K562 (cell line): ENCODE data around the gene GALNT7. TPM values are rescaled to one million over a fixed set of nuclear protein-coding genes. Genes with fewer than 3 reads are reported as not detected.

Experiments
- ARHGAP35 ChIP-seq: fragments of 450-650 bp; IDR thresholded peaks from 2 replicates; pipeline ENCODE4 v1.6.1; 2018; ENCODE audit not compliant: partially characterized antibody
- ARNT ChIP-seq, 2 experiments: fragments of 450-650 bp; IDR thresholded peaks; 2 replicates each; pipeline ENCODE4 v1.6.1; 2016; ENCODE audit warnings: mild to moderate bottlenecking in 1 of 2
- BRD4 ChIP-seq: fragments of 200-600 bp; sonication (generic); IDR thresholded peaks from 2 replicates; pipeline ENCODE4 v1.6.1; 2017; ENCODE audit warnings: inconsistent platforms
- CBX5 ChIP-seq: IDR thresholded peaks from 2 replicates; pipeline ENCODE4 v1.6.1; 2014; ENCODE audit warnings: low read depth, borderline replicate concordance
- EP400 ChIP-seq: fragments of 450-650 bp; IDR thresholded peaks from 2 replicates; pipeline ENCODE4 v1.6.1; 2017; ENCODE audit warnings: antibody characterized with exemption, mild to moderate bottlenecking, moderate library complexity
- GMEB1 ChIP-seq: fragments of 250-450 bp; sonication (Bioruptor Pico); IDR thresholded peaks from 2 replicates; pipeline ENCODE4 v1.4.0; 2020; ENCODE audit warnings: mild to moderate bottlenecking
- HDAC3 ChIP-seq: fragments of 450-650 bp; IDR thresholded peaks from 2 replicates; pipeline ENCODE4 v1.6.1; 2018; ENCODE audit warnings: borderline replicate concordance, mild to moderate bottlenecking, moderate library complexity; ENCODE audit not compliant: partially characterized antibody
- JUN ChIP-seq, 2 experiments: sonication (generic) in 1 of 2; formaldehyde crosslinking in 1 of 2; IDR thresholded peaks; 2 replicates each; pipeline versions ENCODE4 v1.6.1 to v1.8.0; 2012 to 2022; ENCODE audit warnings: borderline replicate concordance in 2 of 2, mild to moderate bottlenecking in 2 of 2, improper control_type of control experiment in 1 of 2, low read depth in 1 of 2, low read length in 1 of 2, missing genetic modification reagents in 1 of 2
- LCOR ChIP-seq: sonication (generic); formaldehyde crosslinking; IDR thresholded peaks from 2 replicates; pipeline ENCODE4 v1.8.0; 2022; ENCODE audit warnings: mild to moderate bottlenecking, missing genetic modification reagents
- MAZ ChIP-seq, 2 experiments: fragments of 450-650 bp in 1 of 2; sonication (generic) in 1 of 2; formaldehyde crosslinking; IDR thresholded peaks in 1 of 2; conservative IDR thresholded peaks in 1 of 2; 2 replicates each; pipeline versions ENCODE4 v1.4.0 to v1.5.0; 2020; ENCODE audit warnings: mild to moderate bottlenecking in 1 of 2, missing genetic modification reagents in 1 of 2
- SPI1 ChIP-seq: IDR thresholded peaks from 2 replicates; pipeline ENCODE4 v1.6.1; 2011; ENCODE audit warnings: low read depth, low read length, control low read depth, borderline replicate concordance
- USF1 ChIP-seq: sonication (generic); formaldehyde crosslinking; IDR thresholded peaks from 2 replicates; pipeline ENCODE4 v1.9.0; 2022; ENCODE audit warnings: mild to moderate bottlenecking, missing genetic modification reagents
- ZC3H8 ChIP-seq: fragments of 450-650 bp; IDR thresholded peaks from 2 replicates; pipeline ENCODE4 v1.6.1; 2017
- ZNF23 ChIP-seq: fragments of 250-450 bp; sonication (Bioruptor Pico); IDR thresholded peaks from 2 replicates; pipeline ENCODE4 v1.4.0; 2020; ENCODE audit warnings: mild to moderate bottlenecking
- ZNF3 ChIP-seq: fragments of 250-450 bp; sonication (Bioruptor Pico); IDR thresholded peaks from 2 replicates; pipeline ENCODE4 v1.5.0; 2021; ENCODE audit warnings: mild to moderate bottlenecking, moderate library complexity
- ZNF384 ChIP-seq: IDR thresholded peaks from 2 replicates; pipeline ENCODE4 v1.6.1; 2012; ENCODE audit warnings: low read depth, low read length, improper control_type of control experiment
- ZNF79 ChIP-seq: fragments of 250-450 bp; sonication (Bioruptor Pico); IDR thresholded peaks from 2 replicates; pipeline ENCODE4 v1.4.0; 2020; ENCODE audit warnings: low read depth, mild to moderate bottlenecking, moderate library complexity
- polyA plus RNA-seq, 8 experiments: library from polyadenylated mRNA; depleted of rRNA in 4 of 8; stranded (reverse) in 5 of 8; unstranded in 3 of 8; fragments of >200 nt; fragmentation: Nextera tagmentation in 2 of 8; fragmentation: Illumina TruSeq in 1 of 8; extraction: Ambion mirVana in 2 of 8; extraction: Trizol in 1 of 8; gene quantifications; 2 replicates each; pipeline versions ENCODE4 v1.2.1 to v1.2.3, GENCODE V29; 2011 to 2014; ENCODE audit warnings: inconsistent platforms in 1 of 8, missing spikeins in 1 of 8
- total RNA-seq, 7 experiments: library from RNA; depleted of rRNA in 6 of 7; stranded (reverse); fragments of >200 nt in 6 of 7; fragmentation: Illumina TruSeq in 2 of 7; extraction: Trizol in 2 of 7; gene quantifications; 2 replicates each; pipeline versions ENCODE4 v1.2.1 to v1.2.3, GENCODE V29; 2011 to 2021; ENCODE audit warnings: low replicate concordance in 1 of 7
- TF ChIP-seq, protein P1 (sequence below): fragments of 250-450 bp; sonication (Bioruptor Pico); IDR thresholded peaks from 2 replicates; pipeline ENCODE4 v1.4.0; 2020
- TF ChIP-seq, protein P2 (sequence below): sonication (generic); formaldehyde crosslinking; IDR thresholded peaks from 2 replicates; pipeline ENCODE4 v1.8.0; 2022; ENCODE audit warnings: mild to moderate bottlenecking, missing genetic modification reagents, borderline replicate concordance

The GALNT7 gene
- total and polyA plus RNA-seq, 9 of the 15 experiments (the other 6 are each of a cell fraction or from before 2014, with no cell fraction given), result 16.7 to 38.7 (median 31.1) TPM

DNA sequence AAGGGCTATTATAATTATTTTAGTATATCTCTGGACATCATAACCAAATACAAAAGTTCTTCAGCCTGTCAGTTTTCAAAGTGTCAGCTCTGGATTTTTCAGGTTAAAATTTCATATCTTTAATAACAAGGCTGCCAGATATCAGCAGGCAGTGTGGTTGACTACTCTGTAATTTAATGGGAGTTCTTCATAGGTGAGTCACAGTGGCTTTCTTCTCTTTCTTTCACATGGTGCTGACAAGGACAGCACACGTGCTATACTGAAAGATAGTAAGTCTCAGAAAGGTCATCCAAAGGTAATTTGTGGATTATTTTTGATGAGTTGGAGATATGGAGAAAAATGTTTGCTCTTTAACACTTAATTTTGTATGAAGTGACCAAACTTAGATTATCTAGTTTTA is 43.2 kb downstream of the GALNT7 start (continued):
- TF ChIP-seq EP400 (no peak), JUN (IDR thresholded peaks at IDR 0.05; ENCODE audit: borderline replicate concordance, low read depth, low read length) (no peak), JUN (CRISPR knock-in tag; IDR thresholded peaks at IDR 0.05; ENCODE audit: borderline replicate concordance) (no peak), HDAC3 (no peak), MAZ (CRISPR knock-in tag; conservative IDR thresholded peaks at IDR 0.05 in 1 of 2, IDR thresholded peaks at IDR 0.05 in 1 of 2) (no peak), CBX5 (no peak), BRD4 (no peak), ZC3H8 (no peak), SPI1 (no peak), USF1 (no peak), ARNT (IDR thresholded peaks at IDR 0.05) (no peak), GMEB1 (no peak), ZNF23 (CRISPR knock-in tag) (no peak), ZNF79 (no peak), ARHGAP35 (no peak), ZNF3 (CRISPR knock-in tag) (no peak), ZNF384 (no peak), LCOR (CRISPR knock-in tag) (no peak)
- TF ChIP-seq, protein P1, sequence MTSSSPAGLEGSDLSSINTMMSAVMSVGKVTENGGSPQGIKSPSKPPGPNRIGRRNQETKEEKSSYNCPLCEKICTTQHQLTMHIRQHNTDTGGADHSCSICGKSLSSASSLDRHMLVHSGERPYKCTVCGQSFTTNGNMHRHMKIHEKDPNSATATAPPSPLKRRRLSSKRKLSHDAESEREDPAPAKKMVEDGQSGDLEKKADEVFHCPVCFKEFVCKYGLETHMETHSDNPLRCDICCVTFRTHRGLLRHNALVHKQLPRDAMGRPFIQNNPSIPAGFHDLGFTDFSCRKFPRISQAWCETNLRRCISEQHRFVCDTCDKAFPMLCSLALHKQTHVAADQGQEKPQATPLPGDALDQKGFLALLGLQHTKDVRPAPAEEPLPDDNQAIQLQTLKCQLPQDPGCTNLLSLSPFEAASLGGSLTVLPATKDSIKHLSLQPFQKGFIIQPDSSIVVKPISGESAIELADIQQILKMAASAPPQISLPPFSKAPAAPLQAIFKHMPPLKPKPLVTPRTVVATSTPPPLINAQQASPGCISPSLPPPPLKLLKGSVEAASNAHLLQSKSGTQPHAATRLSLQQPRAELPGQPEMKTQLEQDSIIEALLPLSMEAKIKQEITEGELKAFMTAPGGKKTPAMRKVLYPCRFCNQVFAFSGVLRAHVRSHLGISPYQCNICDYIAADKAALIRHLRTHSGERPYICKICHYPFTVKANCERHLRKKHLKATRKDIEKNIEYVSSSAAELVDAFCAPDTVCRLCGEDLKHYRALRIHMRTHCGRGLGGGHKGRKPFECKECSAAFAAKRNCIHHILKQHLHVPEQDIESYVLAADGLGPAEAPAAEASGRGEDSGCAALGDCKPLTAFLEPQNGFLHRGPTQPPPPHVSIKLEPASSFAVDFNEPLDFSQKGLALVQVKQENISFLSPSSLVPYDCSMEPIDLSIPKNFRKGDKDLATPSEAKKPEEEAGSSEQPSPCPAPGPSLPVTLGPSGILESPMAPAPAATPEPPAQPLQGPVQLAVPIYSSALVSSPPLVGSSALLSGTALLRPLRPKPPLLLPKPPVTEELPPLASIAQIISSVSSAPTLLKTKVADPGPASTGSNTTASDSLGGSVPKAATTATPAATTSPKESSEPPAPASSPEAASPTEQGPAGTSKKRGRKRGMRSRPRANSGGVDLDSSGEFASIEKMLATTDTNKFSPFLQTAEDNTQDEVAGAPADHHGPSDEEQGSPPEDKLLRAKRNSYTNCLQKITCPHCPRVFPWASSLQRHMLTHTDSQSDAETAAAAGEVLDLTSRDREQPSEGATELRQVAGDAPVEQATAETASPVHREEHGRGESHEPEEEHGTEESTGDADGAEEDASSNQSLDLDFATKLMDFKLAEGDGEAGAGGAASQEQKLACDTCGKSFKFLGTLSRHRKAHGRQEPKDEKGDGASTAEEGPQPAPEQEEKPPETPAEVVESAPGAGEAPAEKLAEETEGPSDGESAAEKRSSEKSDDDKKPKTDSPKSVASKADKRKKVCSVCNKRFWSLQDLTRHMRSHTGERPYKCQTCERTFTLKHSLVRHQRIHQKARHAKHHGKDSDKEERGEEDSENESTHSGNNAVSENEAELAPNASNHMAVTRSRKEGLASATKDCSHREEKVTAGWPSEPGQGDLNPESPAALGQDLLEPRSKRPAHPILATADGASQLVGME, result no peak
- TF ChIP-seq, protein P2, sequence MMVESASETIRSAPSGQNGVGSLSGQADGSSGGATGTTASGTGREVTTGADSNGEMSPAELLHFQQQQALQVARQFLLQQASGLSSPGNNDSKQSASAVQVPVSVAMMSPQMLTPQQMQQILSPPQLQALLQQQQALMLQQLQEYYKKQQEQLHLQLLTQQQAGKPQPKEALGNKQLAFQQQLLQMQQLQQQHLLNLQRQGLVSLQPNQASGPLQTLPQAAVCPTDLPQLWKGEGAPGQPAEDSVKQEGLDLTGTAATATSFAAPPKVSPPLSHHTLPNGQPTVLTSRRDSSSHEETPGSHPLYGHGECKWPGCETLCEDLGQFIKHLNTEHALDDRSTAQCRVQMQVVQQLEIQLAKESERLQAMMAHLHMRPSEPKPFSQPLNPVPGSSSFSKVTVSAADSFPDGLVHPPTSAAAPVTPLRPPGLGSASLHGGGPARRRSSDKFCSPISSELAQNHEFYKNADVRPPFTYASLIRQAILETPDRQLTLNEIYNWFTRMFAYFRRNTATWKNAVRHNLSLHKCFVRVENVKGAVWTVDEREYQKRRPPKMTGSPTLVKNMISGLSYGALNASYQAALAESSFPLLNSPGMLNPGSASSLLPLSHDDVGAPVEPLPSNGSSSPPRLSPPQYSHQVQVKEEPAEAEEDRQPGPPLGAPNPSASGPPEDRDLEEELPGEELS (CRISPR knock-in tag), result no peak
